Adrenal gland (tissue), 5 donors: Measurements from ENCODE around the gene ARHGAP40.

Experiments
- POLR2A ChIP-seq, 2 donors: fragments of 450-650 bp; IDR thresholded peaks; one replicate each; pipeline ENCODE4 v1.6.1; 2017; ENCODE audit warnings: antibody characterized with exemption in 2 of 2, mild to moderate bottlenecking in 2 of 2, moderate library complexity in 1 of 2
- TF ChIP-seq, protein P1 (sequence below), 6 experiments: fragments of 450-650 bp in 4 of 6; fragments of 200-600 bp in 2 of 6; sonication (generic) in 1 of 6; IDR thresholded peaks; 1 replicate in 5 of 6; 2 replicates in 1 of 6; pipeline versions ENCODE4 v1.5.1 to v1.8.0; 2016 to 2021; ENCODE audit warnings: antibody characterized with exemption in 6 of 6, mild to moderate bottlenecking in 2 of 6, moderate library complexity in 1 of 6
- donor health status: DM: no; HTN: no; CAD: no.

DNA sequence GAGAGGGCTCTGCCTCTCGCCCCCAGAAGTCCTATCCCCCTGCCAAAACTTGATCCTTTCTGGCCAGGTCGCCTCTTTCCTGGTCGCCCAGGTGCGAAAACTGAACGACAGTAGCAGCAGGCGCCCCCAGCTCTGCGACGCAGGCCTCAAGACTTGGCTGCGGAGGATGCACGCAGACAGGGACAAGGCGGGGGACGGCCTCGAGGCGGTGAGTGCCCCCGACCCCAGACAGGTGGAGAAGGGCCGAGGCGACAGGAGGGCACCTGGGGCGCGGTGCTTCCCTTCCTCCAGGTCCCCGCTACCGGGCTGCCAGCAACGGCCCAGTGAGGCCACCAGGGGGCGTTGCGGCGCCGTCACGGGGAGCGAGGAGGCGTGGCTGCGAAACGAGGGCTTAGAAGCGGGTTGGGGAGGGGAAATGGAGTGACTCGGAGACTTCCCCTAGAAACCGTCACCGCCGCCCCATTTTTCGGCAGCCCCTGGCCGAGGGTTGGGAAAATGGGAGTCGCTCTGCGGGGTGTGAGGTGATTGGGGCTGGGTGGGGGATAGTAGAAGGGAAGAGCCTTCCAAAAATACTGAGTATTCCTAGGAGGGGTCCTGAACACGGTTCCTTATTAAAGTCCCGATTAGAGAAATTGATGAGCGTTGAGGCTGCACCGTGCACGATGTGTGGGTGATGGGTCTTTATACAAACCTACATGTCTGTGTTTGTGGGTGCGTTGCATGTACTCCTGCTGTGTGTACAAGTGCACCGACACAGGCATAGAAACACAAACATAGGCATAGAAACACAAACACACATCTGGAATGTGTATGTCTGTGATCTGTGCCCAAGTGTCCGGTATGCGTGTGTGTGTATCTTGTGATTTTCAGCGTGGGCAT, 44.6 kb downstream of the ARHGAP40 start:
- TF ChIP-seq POLR2A (IDR thresholded peaks at IDR 0.05) = no peak
- TF ChIP-seq, protein P1, sequence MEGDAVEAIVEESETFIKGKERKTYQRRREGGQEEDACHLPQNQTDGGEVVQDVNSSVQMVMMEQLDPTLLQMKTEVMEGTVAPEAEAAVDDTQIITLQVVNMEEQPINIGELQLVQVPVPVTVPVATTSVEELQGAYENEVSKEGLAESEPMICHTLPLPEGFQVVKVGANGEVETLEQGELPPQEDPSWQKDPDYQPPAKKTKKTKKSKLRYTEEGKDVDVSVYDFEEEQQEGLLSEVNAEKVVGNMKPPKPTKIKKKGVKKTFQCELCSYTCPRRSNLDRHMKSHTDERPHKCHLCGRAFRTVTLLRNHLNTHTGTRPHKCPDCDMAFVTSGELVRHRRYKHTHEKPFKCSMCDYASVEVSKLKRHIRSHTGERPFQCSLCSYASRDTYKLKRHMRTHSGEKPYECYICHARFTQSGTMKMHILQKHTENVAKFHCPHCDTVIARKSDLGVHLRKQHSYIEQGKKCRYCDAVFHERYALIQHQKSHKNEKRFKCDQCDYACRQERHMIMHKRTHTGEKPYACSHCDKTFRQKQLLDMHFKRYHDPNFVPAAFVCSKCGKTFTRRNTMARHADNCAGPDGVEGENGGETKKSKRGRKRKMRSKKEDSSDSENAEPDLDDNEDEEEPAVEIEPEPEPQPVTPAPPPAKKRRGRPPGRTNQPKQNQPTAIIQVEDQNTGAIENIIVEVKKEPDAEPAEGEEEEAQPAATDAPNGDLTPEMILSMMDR (IDR thresholded peaks at IDR 0.05) = peak; percentile 81 to 98 (median 94)
